Measurements from ENCODE around the gene SV2C.
A peak's percentile ranks its signal among the peaks of the same experiment; 100 is the strongest.
"Not testable (repeated sequence)": the region's sequence is repeated elsewhere in the genome, so short reads cannot be mapped to it uniquely, and the experiment has no call there.

SV2C gene

DNA sequence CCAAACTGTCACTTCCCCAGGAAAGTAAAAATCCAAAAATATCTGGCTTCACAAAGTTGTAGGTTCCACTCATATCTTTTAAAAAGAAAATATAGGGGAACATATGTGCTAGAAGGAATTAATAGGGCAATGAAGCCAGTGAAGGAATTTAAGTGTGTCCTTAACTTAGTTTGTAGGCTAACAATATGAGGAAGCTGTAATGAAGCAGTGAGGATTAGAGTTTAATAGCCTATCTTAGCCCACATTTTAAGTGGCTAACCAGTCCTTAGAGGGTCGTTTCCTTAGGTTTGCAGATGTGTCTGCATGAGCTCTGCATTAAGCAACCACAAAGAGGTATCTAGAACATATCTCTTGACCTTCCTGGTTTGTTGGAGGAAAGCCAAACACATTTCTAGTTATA lies 218.7 kb downstream of the SV2C start:
- not testable (repeated sequence) for DNase-seq (ENCODE audit: low spot score)

DNA sequence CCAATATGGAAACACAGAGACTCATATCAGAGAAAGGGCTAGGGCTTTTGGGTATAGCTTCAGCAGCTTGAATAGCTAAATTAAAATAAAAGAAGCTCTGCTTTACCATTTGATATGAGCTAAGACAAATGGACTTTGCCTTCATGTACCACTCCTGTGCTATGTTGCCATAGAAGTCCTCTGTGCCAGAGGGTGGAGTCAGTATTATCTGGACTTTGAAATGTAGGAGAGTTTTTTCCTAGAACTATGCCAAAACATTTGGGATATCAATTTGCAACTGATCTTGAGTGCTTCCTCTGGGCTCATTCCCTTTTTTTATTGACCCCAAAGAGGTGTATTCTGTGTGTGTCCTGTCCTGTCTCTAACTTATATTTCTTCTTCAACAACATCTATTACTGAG lies 219.5 kb downstream of the SV2C start:
- not testable (repeated sequence) for DNase-seq (ENCODE audit: low spot score)

DNA sequence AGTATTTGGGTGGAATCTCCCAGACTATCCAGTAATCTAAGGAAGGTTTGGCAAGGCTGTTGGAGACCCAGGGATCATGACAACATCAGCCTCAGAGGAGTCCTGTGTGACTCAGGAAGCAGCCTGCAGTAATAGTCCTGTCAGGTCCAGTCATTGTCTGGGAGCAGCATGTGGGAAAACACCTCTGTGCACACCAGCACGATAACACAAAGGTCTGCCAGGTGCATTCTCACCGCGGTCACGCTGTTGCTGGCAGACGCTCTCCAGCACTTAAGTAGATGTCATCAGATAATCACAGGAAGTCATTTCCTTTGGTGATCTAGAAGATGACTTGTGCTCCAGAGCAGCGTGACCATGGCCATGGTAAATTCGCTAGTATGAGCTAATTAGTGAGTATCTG lies 220.7 kb downstream of the SV2C start:
- no peak for DNase-seq (ENCODE audit: low spot score)

DNA sequence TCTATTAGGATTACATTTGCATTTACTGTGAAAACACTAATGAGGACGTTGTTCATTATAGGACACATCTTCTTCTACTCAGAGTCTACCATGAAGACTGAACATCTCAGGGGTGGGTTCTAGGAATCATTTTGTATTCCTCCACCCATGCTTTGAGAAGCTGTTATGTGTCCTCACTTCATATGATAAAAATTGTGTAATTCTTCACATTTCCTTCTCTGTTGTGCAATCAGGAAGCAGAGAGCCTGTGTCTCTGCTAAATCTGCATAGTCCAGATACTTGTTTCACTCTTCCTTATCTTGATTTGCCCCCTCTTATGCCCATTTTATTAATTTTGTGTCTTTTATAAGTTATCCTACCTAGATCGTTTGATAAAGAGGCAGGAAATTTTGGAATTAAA lies 222.1 kb downstream of the SV2C start:
- DNase-seq (ENCODE audit: low spot score) = no peak

DNA sequence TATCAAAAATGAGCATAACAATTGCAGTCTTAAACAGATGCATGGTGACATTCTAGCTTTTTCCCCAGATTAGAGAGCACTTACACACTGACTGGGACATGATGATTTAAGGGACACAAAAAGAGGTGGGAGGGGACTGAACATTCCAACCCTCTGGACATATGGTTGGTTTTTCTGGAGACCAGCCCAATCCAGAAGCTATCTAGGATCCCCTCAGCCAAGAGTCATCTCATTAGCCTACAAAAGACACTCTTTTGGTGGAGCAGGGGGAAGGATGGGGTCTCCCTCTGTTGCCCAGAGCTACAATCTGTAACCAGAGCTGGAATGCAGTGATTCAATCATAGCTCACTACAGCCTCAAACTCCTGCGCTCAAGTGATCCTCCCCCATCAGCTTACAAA lies 222.6 kb downstream of the SV2C start:
- DNase-seq (ENCODE audit: low spot score) = no peak

DNA sequence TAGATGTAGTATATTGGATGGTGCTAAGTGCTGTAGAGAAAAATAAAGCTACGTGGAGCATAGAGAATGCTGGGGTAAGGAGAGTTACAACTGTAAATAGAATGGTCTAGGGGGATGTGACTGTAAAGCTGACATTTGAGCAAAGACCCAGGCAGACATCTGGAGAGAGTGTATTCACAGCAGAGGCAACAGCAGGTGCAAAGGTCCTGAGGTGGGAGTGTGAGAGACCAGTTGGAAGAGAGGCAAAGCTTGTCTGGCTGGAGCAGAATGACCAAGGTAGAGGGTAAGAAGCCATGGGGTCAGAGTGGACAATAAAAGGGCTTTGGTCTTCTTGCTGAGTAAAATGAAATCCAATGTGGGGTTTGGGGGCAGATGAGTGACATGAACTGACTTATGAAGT lies 227.0 kb downstream of the SV2C start:
- no peak for DNase-seq (ENCODE audit: low spot score)

DNA sequence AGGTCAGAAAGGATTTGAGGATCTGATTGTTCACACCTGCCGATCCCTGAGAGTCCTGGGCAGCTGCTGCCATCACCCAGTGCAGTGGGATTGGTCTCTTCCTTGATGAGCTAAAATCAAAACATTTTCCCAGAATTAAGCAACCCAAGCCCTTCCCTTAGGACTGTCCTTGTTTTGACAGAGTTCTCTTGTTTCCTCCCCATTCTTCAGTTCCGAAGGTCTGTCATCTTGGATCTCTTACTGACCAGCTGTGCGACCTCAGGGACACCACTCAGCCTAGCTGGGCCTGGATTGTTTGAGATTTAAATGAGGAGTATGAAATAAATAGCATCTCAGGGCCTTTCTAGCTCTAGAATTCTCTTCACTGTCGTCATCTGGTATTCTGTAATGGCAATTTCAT lies 229.6 kb downstream of the SV2C start:
- DNase-seq (ENCODE audit: low spot score) = no peak

DNA sequence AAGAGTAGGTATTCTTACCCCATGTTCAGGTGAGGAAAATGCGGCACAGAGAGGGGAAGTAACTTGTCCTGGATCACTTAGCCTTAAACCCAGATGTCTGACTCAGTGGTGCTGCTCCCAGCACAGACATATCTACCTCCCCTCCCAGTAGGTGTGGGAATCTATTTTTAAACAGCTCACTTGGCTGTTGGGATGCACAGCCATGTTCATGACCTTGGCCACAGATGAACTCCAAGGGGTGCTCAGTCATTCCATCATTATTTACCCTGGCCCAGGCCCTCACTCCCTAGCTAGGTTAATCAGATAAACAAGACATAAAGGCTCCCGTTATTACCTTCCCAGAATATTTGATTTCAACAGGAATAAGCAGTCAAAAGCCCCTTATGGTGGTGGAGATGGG lies 231.5 kb downstream of the SV2C start:
- DNase-seq (ENCODE audit: low spot score) = no peak

DNA sequence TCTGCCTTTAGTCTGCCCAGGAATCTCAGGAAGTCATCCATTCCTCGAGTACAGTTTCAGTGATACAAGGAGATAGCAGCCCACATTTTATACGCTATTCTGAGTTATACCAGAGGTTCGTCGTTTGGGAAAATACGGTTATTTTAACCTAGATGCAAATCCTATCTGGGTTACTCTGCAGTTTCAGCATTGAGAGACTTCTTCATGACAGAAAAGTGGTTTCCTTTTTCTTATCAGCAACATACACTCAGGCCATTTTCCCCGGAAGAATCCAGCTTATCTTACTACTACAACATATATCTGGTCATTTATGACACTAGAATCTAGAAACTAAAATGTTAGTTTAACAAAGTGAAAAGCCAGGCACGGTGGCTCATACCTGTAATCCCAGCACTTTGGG lies 236.5 kb downstream of the SV2C start:
- no peak for DNase-seq (ENCODE audit: low spot score)

DNA sequence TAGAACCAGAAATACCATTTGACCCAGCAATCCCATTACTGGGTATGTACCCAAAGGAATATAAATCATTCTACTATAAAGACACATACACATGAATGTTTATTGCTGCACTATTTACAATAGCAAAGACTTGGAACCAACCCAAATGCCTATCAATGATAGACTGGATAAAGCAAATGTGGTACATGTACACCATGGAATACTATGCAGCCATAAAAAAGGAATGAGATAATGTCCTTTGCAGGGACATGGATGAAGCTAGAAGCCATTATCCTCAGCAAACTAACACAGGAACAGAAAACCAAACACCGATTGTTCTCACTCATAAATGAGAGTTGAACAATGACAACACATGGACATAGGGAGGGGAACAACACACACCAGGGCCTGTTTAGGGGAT lies 240.3 kb downstream of the SV2C start:
- DNase-seq (ENCODE audit: low spot score) = not testable (repeated sequence)

DNA sequence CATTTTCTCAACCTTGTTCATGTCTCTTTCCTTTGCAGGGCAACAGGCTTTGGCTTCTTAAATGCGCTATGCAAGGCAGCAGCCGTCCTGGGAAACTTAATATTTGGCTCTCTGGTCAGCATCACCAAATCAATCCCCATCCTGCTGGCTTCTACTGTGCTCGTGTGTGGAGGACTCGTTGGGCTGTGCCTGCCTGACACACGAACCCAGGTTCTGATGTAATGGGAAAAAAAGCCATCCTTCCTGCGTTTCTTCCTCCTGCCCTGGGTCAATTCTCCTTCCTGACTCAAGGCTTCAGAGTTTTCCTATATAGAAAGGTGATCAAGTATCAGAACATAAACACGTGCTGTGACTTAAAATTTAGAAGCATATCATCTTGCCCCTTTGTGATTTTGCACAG lies 242.1 kb downstream of the SV2C start:
- no peak for DNase-seq (ENCODE audit: low spot score)

DNA sequence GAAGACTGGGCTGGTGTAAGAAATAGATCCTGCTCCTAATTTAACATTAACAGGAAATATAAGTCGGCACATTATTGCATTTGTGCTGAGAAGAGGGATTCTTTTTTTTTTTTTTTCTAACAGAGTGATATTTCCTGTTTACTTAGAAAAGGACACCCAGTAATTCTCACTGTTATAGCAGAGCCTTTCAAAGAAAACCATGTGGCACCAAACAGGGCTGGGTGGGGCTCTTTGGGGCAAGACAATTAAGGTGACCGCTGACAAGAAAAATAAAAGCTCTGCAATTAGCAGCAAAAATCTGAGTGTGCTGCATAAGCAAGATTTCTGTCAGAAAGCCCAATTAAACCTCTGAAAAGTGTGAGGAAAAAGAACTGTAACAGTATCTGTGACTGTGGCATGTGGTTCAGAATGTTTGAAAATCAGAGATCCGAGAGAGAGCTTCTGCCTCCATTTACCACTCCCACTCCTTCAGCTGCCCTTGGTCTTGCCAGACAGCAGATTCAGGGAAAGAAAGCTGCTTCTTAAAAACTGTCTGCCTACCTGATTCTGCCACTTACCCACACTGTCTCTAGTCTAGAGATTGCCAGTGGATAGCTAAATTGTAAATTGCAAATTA lies 242.8 kb downstream of the SV2C start:
- DNase-seq (ENCODE audit: low spot score) = no peak

DNA sequence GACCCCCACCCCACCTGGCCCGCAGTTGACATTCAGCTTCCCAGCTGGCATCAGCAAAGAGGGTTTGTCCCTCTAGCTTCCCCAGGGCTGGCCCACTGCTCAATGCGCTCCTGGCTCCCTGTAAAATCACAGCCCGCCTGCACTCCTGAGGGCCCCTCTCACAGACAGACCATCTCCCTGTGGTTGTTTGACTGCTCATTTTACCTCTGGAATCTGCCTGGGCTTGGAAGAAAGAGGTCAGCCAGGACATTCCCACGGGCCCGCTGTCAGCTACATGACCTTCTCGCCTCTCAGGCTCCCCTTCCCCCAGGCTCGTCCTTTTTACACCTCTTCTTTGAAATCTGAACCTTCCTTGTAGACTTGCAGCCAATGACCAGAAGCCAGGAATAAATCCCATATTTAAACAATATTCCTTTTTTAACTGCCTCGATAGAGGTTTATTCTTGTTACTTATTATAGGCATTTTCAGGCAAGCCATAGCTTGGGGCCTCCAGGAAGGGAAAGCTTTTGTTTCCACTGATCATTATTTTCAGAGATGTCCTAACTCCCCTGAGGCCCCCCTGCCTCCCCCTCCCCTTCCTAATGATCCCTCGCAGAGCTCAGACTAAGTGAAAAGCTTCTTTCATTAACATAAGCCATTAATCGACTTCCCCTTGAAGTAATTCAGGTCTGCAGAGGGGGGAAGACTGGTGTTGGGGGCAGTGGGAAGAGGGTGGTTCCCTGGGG lies 243.6 kb downstream of the SV2C start:
- no peak for DNase-seq (ENCODE audit: low spot score)

DNA sequence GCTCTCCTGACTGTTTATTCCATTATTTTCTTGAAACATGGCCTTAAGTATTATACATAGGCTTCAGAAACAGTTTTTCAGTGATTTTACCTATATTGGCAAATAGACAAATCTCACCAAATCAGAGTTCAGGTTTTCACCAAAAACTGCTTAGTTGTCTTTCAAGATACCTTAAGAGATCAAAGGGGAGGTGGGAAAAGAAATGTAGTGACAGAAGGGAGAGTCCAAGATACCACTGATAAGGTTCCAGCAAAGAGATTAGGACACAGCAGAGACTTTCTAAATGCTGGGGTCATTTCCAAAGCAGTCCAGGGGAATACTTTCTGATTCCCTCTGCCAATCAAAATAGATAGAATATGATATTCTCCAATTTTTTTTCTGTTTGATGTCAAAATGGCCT lies 246.2 kb downstream of the SV2C start:
- no peak for DNase-seq (ENCODE audit: low spot score)

DNA sequence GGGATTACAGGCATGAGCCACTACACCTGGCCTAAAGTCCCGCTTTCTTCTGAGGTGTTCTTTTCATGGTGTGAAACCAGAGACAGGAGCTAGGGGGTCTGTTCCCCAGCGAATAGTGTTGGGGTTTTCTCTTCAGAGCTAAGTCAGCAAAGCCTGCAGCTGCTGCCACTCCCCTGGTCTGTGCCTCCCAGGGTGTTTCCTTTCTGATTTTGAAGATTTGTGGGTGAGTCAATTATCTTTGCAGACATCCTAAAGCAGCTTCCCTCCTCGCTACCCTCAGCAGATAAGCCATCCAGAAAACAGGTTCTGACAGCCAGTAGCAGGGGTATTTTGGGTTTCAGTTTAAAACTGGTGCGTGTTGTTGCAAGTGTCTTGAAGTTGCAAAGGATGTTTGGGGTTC lies 247.9 kb downstream of the SV2C start:
- peak; percentile 7 for DNase-seq (ENCODE audit: low spot score)

DNA sequence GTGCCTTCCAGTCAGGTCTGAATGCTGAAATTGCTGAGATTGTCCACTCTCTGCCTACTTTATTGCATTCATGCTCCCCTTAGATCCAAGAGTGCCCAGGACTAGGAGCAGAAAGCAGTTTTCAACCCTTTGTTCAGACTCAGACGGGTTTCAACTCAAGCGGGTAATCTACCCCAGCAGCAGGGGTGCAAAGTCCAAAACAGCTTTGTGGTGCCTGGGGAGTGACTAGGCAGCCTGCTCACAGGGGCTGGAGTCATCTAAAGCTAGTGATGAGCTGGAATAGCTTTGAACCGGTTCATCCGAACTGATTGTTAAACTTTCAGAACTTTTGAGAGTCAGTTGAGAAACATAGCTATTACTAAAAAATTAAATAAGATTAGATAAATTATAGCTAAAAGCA lies 248.9 kb downstream of the SV2C start:
- DNase-seq (ENCODE audit: low spot score) = no peak

DNA sequence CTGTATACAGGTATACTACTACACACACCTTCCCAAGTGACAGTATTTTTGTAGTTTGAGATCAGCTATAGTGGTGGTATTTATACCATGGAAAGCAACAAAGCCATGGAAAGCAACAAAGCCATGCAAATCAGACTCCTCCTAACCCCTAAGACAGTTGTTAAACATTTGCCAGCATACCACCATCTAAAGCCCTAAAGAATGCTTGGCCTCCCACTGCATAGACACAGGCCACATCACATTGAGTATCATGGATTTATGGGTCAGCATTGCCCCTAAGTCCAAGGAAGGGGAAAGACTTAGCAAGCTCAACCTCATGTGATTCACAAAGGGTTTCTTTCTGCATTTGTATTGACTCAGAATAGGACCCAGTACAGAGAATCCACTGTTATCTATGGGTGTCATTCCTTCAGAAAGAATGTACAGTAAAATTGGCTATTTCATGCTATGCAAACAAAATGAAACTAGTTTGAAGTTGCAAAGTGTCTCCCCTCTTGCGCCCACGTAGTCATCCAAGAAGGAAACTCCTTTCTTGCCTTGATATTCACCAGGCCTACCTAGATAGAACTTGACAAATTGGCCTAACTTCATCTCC lies 249.5 kb downstream of the SV2C start:
- DNase-seq (ENCODE audit: low spot score) = no peak

DNA sequence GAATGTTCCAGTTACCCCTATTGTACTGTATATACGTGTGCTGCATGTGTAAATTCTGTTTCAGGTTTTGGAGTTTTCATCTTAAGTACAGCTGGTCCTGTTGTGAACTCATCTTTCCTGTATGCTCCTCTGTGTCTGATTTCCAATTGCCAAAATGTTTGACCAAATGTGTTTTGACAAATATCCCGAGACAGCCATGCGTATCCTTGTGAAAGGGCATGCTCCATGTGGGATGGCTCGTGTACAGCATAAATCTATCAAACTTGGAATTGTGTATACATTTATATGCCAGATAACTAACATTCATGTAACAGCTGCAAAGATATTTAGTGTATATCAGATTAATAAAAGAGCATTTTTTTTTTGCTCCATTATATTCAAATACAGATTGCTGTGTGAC lies 250.4 kb downstream of the SV2C start:
- DNase-seq (ENCODE audit: low spot score) = no peak

DNA sequence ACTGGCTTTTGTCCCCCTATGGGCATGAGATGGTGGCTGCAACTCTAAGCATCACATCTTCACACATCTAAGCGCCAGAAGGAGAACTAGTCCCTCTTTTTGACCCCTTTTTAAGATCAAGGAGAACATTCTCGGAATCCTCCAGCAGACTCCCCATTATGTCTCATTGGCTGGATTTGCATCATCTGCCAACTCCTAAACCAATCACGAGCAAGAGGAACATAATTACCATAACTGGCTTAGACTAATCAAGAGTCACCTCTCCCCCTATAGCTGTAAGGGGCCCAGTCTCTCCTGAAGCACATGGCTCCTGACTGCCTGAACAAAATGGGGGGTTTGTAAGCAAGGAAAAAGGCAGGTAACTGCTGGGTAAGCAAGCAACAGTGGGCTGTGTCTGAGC lies 251.4 kb downstream of the SV2C start:
- no peak for DNase-seq (ENCODE audit: low spot score)

DNA sequence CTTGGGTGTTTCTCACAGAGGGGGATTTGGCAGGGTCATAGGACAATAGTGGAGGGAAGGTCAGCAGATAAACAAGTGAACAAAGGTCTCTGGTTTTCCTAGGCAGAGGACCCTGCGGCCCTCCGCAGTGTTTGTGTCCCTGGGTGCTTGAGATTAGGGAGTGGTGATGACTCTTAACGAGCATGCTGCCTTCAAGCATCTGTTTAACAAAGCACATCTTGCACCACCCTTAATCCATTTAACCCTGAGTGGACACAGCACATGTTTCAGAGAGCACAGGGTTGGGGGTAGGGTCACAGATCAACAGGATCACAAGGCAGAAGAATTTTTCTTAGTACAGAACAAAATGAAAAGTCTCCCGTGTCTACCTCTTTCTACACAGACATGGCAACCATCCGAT lies 252.3 kb downstream of the SV2C start:
- DNase-seq (ENCODE audit: low spot score) = not testable (repeated sequence)

DNA sequence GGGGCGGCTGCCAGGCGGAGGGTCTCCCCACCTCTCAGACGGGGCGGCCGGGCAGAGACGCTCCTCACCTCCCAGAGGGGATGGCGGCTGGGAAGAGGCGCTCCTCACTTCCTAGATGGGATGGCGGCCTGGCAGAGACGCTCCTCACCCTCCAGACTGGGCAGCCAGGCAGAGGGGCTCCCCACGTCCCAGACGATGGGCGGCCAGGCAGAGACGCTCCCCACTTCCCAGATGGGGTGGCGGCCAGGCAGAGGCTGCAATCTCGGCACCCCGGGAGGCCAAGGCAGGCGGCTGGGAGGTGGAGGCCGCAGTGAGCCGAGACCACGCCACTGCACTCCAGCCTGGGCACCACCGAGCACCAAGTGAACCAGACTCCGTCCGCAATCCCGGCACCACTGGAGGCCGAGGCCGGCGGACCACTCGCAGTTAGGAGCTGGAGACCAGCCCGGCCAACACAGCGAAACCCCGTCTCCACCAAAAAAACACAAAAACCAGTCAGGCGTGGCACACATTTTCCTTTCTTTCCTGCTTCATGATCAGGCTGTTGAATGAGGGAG lies 253.1 kb downstream of the SV2C start:
- DNase-seq (ENCODE audit: low spot score) = not testable (repeated sequence)

DNA sequence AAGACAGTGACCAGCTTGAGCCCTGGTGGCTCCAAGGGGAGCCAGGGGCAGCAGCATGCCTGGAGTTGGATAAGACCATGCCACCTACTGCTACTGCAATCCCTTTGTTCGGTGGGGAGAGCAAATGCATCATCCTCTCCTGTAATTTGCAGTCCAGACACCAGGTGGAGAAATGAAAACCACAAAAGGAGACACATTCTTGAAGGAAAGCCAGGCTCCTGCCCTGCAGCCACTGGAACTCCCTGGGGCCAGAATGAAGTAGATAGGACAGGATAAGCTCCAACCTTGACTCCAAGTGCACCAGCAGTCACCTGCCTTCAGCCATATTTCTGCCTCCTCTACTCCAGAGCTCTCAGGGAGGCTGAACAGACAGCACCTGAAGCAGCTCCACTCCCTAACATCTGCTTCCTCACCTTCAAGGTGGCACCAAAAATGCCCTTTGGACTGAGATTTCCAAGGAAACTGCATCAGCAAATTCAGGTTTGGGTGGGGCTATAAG lies 254.8 kb downstream of the SV2C start:
- DNase-seq (ENCODE audit: low spot score) = no peak

DNA sequence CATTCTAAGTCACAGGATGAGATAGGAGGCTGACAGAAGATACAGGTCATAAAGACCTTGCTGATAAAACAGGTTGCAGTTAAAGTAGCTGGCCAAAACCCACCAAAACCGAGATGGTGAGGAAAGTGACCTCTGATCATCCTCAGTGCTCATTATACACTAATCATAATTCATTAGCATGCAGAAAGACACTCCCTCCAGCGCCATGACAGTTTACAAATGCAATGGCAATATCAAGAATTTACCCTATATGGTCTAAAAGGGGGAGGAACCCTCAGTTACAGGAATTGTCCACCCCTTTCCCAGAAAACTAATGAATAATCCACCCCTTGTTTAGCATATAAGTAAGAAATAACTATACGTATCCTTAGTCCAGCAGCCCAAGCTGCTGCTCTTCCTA lies 256.7 kb downstream of the SV2C start:
- no peak for DNase-seq (ENCODE audit: low spot score)
